ENCODE measurements around the gene P4HA3. TPM values are rescaled to one million over a fixed set of nuclear protein-coding genes. Genes with fewer than 3 reads are reported as not detected.

Gene P4HA3
- total RNA-seq, 1 experiment from 2014 or later = 0.14 TPM

GRCh38 chr11:74265256-74265655, 46.2 kb downstream of the P4HA3 start:
- Histone ChIP-seq H3K36me3 (replicated peaks; ENCODE audit: control insufficient read depth, insufficient read depth, low read length) (no peaks in the 10 kb centered on the region), H3K4me3 (ENCODE audit: insufficient read depth, low read depth, low read length) (no peak overlapping the region), H3K27me3 (ENCODE audit: control insufficient read depth, insufficient read depth, low read length) (no peaks in the 10 kb centered on the region; the same call in 1 of the 2 replicates)
- DNase-seq = no peak

- no peak for DNase-seq
- Histone ChIP-seq H3K4me3 (ENCODE audit: insufficient read depth, low read depth, low read length) (no peak overlapping the region), H3K27me3 (ENCODE audit: control insufficient read depth, insufficient read depth, low read length) (no peaks in the 10 kb centered on the region; the same call in 1 of the 2 replicates), H3K36me3 (replicated peaks; ENCODE audit: control insufficient read depth, insufficient read depth, low read length) (no peaks in the 10 kb centered on the region)
These were observed 48.7 kb downstream of the P4HA3 start for GRCh38 chr11:74262725-74263124.

GRCh38 chr11:74257959-74258553, 53.4 kb downstream of the P4HA3 start:
- DNase-seq = no peak
- H3K4me3 ChIP-seq (ENCODE audit: insufficient read depth, low read depth, low read length) = no peak overlapping the region
- peaks cover 5% of the 10 kb centered on the region for H3K36me3 ChIP-seq (replicated peaks; ENCODE audit: control insufficient read depth, insufficient read depth, low read length)
- no peaks in the 10 kb centered on the region; the same call in 1 of the 2 replicates for H3K27me3 ChIP-seq (ENCODE audit: control insufficient read depth, insufficient read depth, low read length)

DNA sequence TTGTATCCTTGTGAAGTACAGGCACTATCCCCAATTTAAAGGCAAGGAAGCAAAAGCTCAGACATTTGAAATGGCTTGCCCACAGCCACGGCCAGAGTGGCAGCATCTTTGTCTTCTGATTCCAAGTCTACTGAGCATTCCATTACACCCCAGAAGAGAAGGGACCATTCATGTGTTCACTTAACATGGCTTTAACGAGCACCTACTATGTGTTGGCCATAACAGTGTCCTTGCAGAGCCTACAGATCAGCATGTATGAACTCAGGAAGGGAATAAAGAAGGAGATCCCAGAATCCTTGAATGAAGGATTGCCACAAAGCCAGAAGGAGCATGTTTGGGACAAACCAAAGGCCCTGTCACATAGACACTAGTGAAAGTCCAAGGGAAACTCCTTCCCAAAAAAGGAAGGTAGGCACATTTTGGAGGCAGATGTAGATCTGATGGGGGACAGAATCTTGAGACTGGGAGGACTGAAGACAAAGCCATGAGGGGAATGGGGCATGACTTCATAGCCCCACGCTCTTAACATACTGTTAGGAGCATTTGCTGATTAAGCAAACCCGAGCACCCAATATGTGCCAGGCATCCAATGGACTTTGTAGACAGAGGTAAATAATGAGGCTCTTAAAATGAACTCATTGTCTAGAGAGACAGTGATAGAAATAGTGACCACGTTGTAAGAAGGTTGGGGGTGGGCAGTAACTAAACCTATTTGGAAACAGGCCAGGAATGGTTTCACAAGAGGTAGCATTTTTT, 54.9 kb downstream of the P4HA3 start:
- DNase-seq = no peak
- H3K4me3 ChIP-seq (ENCODE audit: insufficient read depth, low read depth, low read length) = no peak overlapping the region
- H3K36me3 ChIP-seq (replicated peaks; ENCODE audit: control insufficient read depth, insufficient read depth, low read length) = peaks cover 5% of the 10 kb centered on the region
- no peaks in the 10 kb centered on the region; the same call in 1 of the 2 replicates for H3K27me3 ChIP-seq (ENCODE audit: control insufficient read depth, insufficient read depth, low read length)

DNA sequence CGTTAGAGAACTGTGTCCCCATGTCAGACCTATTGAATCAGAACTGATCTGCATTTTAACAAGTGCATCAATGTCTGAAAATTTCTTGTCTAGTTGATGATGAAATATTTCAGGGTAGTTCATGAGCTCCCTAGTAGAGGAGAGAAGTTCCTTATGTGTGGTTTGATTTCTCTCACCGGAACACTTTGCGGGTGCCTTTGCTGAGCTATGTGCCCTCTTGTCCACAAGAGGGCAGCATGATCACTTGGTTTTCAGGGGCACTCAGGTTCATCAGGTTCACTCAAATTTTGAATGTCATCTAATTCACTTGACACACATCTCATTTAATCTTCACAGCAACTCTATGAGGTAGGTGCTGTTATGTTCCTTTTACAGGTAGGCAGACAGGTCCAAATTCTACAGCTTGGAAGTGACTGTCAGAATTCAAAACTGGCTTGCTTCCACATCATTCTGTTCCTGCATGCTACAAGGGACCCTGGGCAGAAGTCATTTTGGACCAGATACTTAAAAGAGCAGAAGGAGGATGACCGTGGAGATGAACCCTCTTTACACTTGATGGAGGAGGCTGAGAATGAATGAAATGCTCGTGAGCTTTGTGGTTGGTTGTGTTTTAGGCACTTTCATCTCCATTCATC, 55.6 kb downstream of the P4HA3 start:
- H3K4me3 ChIP-seq (ENCODE audit: insufficient read depth, low read depth, low read length) = no peak overlapping the region

GRCh38 chr11:74253361-74253760, 58.1 kb downstream of the P4HA3 start:
- no peak for DNase-seq
- H3K4me3 ChIP-seq (ENCODE audit: insufficient read depth, low read depth, low read length) = no peak overlapping the region

More for the DNA sequence above, 55.6 kb downstream of the P4HA3 start:
- peak; percentile 75 for DNase-seq
- peaks cover 6% of the 10 kb centered on the region for H3K36me3 ChIP-seq (replicated peaks; ENCODE audit: control insufficient read depth, insufficient read depth, low read length)
- no peaks in the 10 kb centered on the region; the same call in 1 of the 2 replicates for H3K27me3 ChIP-seq (ENCODE audit: control insufficient read depth, insufficient read depth, low read length)

GRCh38 chr11:74249496-74249895, 61.9 kb downstream of the P4HA3 start:
- H3K4me3 ChIP-seq (ENCODE audit: insufficient read depth, low read depth, low read length) = no peak overlapping the region
- peaks cover 3% of the 10 kb centered on the region; the same call in 1 of the 2 replicates for H3K27me3 ChIP-seq (ENCODE audit: control insufficient read depth, insufficient read depth, low read length)
- peaks cover 6% of the 10 kb centered on the region for H3K36me3 ChIP-seq (replicated peaks; ENCODE audit: control insufficient read depth, insufficient read depth, low read length)
- DNase-seq = no peak

More at GRCh38 chr11:74253361-74253760, 58.1 kb downstream of the P4HA3 start:
- peaks cover 6% of the 10 kb centered on the region for H3K36me3 ChIP-seq (replicated peaks; ENCODE audit: control insufficient read depth, insufficient read depth, low read length)
- no peaks in the 10 kb centered on the region; the same call in 1 of the 2 replicates for H3K27me3 ChIP-seq (ENCODE audit: control insufficient read depth, insufficient read depth, low read length)

GRCh38 chr11:74248469-74248868, 63.0 kb downstream of the P4HA3 start:
- H3K36me3 ChIP-seq (replicated peaks; ENCODE audit: control insufficient read depth, insufficient read depth, low read length) = peaks cover 2% of the 10 kb centered on the region; the same call in 1 of the 2 replicates
- no peak overlapping the region for H3K4me3 ChIP-seq (ENCODE audit: insufficient read depth, low read depth, low read length)
- no peak for DNase-seq
- peaks cover 3% of the 10 kb centered on the region; the same call in 1 of the 2 replicates for H3K27me3 ChIP-seq (ENCODE audit: control insufficient read depth, insufficient read depth, low read length)

DNA sequence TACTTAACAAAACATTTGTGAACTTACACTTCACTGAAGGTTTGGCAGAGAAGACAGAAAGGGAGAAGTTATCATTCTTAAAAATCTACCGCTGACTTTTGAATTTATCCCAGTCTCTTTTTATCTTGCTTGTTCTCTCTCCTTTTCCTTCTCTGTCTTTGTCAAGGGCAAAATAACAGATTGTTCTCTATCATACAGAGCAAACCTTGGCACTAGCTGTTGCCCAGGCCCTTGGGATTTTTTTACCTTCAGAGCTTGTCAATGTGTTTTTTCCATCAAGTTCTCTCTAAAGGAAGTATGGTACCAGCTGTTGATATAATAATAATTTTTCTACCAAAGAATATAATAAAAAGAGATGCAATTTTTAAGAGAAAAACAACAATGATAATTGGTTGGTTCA, 73.2 kb downstream of the P4HA3 start:
- no peak for DNase-seq
- Histone ChIP-seq H3K4me3 (ENCODE audit: insufficient read depth, low read depth, low read length) (no peak overlapping the region), H3K36me3 (replicated peaks; ENCODE audit: control insufficient read depth, insufficient read depth, low read length) (peaks cover 2% of the 10 kb centered on the region), H3K27me3 (ENCODE audit: control insufficient read depth, insufficient read depth, low read length) (no peaks in the 10 kb centered on the region)

DNA sequence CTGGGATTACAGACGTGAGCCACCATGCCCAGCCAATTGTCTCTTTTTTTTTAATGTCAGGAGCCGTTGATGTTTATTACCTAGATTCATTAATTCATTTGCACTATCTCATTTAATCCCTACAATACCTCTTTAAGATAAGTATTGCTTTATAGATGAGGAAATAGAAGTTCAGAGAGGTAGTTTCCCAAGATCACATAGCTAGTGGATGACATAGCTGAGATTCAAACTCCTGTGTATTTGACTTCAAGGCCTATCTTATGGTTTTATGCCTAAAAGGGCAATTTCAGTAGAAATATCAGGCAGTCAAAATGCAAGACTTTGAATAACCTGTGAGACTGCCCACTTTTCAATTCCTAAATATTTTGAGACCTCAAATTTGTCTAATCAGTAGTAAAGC, 73.9 kb downstream of the P4HA3 start:
- no peak for DNase-seq
- Histone ChIP-seq H3K27me3 (ENCODE audit: control insufficient read depth, insufficient read depth, low read length) (no peaks in the 10 kb centered on the region), H3K4me3 (ENCODE audit: insufficient read depth, low read depth, low read length) (no peak overlapping the region), H3K36me3 (replicated peaks; ENCODE audit: control insufficient read depth, insufficient read depth, low read length) (peaks cover 2% of the 10 kb centered on the region)

GRCh38 chr11:74235121-74235520, 76.3 kb downstream of the P4HA3 start:
- Histone ChIP-seq H3K36me3 (replicated peaks; ENCODE audit: control insufficient read depth, insufficient read depth, low read length) (peaks cover 2% of the 10 kb centered on the region), H3K27me3 (ENCODE audit: control insufficient read depth, insufficient read depth, low read length) (no peaks in the 10 kb centered on the region), H3K4me3 (ENCODE audit: insufficient read depth, low read depth, low read length) (no peak overlapping the region)
- DNase-seq = no peak

DNA sequence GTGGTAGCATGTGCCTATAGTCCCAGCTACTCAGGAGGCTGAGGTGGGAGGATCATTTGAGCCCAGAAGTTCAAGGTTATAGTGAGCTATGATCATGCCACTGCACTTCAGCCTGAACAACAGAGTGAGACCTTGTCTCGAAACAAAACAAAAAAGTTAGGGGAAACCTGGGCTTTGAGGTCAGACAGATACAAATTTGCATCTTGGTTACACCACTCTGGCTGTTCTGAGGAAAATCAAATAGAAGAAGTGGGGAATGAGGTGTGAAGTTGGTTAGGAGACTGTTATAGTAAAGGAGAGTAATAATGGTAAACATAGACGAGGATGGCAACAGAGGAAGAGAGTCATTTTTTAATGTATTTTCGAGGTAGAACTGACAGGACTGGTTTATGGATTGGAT, 77.8 kb downstream of the P4HA3 start:
- no peaks in the 10 kb centered on the region; the same call in 1 of the 2 replicates for H3K36me3 ChIP-seq (replicated peaks; ENCODE audit: control insufficient read depth, insufficient read depth, low read length)
- no peak for DNase-seq
- H3K4me3 ChIP-seq (ENCODE audit: insufficient read depth, low read depth, low read length) = no peak overlapping the region
- H3K27me3 ChIP-seq (ENCODE audit: control insufficient read depth, insufficient read depth, low read length) = no peaks in the 10 kb centered on the region

DNA sequence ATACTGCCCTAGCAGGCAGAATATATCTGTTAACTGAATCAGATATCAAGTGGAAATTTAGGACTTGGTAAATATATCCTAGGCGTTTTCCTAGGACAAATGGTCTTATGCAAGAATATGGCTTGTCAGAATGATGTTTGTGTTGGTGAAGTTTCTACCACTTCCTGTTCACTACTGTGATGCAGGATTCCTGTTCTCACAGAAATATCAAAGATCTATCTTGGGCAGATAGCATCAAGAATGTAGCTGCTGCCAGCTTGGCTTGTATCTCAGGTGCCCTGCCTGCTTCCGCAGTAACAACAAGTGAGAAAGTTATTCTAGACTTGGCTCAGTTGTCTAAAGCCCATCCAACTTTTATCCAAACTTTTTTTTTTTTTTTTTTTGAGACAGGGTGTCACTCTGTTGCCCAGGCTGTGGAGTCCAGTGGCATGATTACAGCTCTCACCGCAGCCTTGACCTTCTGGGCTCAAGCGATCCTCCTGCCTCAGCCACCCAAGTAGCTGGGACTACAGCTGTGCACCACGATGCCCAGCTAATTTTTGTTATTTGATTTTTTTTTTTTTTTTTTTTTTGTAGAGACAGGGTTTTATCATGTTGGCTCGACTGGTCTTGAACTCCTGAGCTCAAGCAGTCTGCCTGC, 79.0 kb downstream of the P4HA3 start:
- Histone ChIP-seq H3K4me3 (ENCODE audit: insufficient read depth, low read depth, low read length) (no peak overlapping the region), H3K27me3 (ENCODE audit: control insufficient read depth, insufficient read depth, low read length) (no peaks in the 10 kb centered on the region), H3K36me3 (replicated peaks; ENCODE audit: control insufficient read depth, insufficient read depth, low read length) (no peaks in the 10 kb centered on the region; the same call in 1 of the 2 replicates)
- DNase-seq = no peak

DNA sequence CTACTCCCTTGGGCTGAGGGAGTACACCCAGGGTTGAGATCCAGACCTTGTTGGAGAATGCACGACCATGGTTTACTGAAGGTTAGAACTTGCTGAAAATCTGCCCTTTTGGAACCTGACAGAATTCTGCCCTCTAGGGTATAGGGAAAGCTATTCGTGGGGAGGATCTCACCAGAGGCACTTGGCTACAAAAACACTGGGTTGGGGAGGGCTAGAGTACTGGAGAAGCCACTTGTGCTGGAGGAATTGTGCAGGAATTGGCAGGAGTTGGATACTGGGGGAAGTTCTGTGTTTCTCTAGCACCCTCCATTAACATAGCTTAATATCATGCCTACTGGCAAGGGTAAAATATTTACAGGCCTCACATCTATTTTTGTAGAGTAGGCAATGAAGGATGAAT, 84.5 kb downstream of the P4HA3 start:
- DNase-seq = peak; percentile 13
- Histone ChIP-seq H3K36me3 (replicated peaks; ENCODE audit: control insufficient read depth, insufficient read depth, low read length) (no peaks in the 10 kb centered on the region; the same call in 1 of the 2 replicates), H3K27me3 (ENCODE audit: control insufficient read depth, insufficient read depth, low read length) (no peaks in the 10 kb centered on the region), H3K4me3 (ENCODE audit: insufficient read depth, low read depth, low read length) (no peak overlapping the region)
